SH-SY5Y (cell line): Measurements from ENCODE around the gene MAPK11.

Source experiments
- GATA2 ChIP-seq: IDR thresholded peaks from 2 replicates; pipeline ENCODE4 v1.6.1; 2011; ENCODE audit warnings: mild to moderate bottlenecking, low read depth, low read length
- GATA3 ChIP-seq: IDR thresholded peaks from 2 replicates; pipeline ENCODE4 v1.6.1; 2011; ENCODE audit warnings: low read depth, mild to moderate bottlenecking, low read length, moderate library complexity

Gene MAPK11

DNA sequence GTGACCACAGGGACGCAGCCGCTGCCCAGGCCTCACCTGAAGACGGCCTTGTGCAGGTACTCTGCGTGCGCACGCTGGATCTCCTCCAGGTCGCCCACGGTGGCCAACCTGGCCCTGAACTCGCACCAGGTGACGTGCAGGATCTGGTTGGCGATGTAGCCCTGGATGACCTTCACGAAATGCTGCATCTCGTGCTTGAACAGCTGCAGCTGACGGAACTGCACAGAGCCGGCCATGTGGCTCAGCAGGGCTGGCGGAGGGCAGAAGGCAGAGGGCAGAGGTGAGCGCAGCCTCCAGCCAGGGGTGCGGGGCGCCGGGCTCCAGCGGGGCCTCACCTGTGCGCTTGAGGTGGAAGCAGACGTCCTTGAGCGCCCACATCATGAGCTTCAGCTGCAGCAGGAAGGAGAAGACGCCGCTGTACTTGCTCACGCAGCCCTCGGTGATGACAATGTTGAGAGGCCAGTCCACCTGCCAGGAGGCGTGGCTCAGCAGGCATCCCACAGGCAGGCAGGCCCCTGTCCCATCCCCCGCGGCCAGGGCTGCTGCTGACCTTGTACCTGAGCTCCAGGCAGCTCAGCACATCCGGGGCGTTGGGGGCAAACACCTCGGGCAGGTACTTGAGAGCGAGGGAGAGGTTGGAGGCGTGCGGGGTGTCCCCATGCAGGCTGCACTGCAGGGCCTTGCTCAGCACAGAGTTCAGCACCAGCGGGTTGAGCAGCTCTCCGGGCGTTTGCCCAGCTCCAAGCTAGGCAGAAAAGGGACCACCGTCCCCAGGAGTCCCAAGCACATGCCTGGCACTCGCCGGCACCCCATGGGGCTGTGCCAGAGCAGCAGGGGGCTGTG, 51.8 kb downstream of the MAPK11 start:
- TF ChIP-seq GATA3 (no peak), GATA2 (no peak)

DNA sequence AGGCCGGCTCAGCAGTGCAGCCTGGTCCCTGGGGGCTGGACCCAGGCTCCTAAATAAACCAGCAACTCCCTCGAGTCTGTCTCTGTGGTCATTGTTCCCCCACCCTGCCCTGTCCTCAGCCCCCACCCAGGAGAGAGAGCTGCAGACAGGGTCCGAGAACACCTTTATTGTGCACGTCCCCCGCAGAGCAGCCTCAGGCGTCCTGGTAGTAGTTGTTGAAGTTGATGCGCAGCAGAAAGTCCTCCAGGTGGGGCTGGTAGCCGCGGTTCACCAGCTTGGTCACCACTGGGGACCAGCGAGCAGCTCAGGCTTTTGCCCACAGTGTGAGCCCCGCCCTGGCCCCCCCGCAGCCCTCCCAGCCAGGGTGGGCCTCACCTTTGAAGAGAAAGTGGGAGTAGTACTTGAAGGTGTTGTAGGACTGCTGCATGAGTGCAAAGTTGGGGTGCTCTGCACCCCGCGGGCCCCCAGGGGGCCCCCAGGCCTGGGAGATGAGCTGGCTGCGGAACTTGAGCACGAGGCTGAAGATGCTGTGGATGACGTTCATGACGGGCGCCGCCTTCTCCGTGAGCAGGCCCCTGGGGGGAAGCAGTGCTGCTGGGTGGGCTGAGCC, 52.5 kb downstream of the MAPK11 start:
- TF ChIP-seq GATA3 (no peak), GATA2 (no peak)

DNA sequence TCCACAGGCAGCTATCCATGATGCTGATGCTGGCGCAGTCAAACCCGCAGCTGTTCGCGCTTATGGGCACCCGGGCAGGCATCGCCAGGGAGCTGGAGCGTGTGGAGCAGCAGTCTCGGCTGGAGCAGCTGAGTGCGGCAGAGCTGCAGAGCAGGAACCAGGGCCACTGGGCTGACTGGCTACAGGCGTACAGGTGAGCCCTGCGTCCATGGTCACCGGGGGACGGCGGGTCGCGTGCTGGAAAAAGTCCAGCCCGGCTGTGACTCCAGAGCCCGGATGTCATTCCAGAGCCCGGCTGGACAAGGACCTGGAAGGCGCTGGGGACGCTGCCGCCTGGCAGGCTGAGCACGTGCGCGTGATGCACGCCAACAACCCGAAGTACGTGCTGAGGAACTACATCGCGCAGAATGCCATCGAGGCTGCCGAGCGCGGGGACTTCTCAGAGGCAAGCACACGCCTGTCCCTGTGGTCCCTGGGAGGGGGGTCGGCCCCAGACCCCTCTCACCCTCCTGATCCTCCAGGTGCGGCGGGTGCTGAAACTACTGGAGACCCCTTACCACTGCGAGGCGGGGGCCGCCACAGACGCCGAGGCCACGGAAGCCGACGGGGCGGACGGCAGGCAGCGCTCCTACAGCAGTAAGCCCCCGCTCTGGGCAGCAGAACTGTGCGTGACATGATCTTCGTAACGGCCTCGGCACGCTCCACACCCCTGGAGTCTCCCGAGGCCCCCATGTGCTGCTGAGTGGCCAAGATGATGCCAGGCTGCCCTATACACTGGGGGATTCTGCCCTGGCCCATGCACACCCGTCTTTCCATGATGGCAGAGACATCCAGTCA, 53.3 kb downstream of the MAPK11 start:
- no peak for TF ChIP-seq GATA3
- no peak for TF ChIP-seq GATA2

GRCh38 chr22:50216055-50216683, 54.0 kb downstream of the MAPK11 start:
- no peak for TF ChIP-seq GATA3
- TF ChIP-seq GATA2, result no peak

- TF ChIP-seq GATA3, result no peak
- TF ChIP-seq GATA2, result no peak
Observed at GRCh38 chr22:50215297-50216054, 54.7 kb downstream of the MAPK11 start.
